ENCODE results near the gene COA8.

- TF ChIP-seq CTCF (IDR thresholded peaks at IDR 0.05) (no peak), POLR2A (IDR thresholded peaks at IDR 0.05) (no peak)
Observed at GRCh38 chr14:103559766-103560165, 3.0 kb upstream of the COA8 start.
